Activated T-helper 17 cell treated with anti-CD3 and anti-CD28 coated beads, Interleukin-2, amount 50 U/mL, for 72 hours (primary cell): ENCODE results near the gene SMIM32. TPM values are rescaled to one million over a fixed set of nuclear protein-coding genes. Genes with fewer than 3 reads are reported as not detected.

Source experiments
- ATAC-seq: fragments of 150-1000 bp; cut with Tn5 transposase; replicated peaks from 2 replicates; pipeline ENCODE4 v1.10.0; 2021; ENCODE audit warnings: mild to moderate bottlenecking, moderate library complexity
- H3K27ac Mint-ChIP-seq: one replicate; pipeline ENCODE4 v1.8.0; 2022; ENCODE audit warnings: mixed read lengths
- H3K27me3 Mint-ChIP-seq: one replicate; pipeline ENCODE4 v1.8.0; 2022; ENCODE audit warnings: mixed read lengths
- H3K36me3 Mint-ChIP-seq: one replicate; pipeline ENCODE4 v1.8.0; 2022; ENCODE audit warnings: low read depth, mild to moderate bottlenecking, mixed read lengths
- H3K4me1 Mint-ChIP-seq: one replicate; pipeline ENCODE4 v1.8.0; 2022; ENCODE audit warnings: mixed read lengths
- H3K4me3 Mint-ChIP-seq: one replicate; pipeline ENCODE4 v1.8.0; 2022; ENCODE audit warnings: mild to moderate bottlenecking, mixed read lengths
- H3K9me3 Mint-ChIP-seq: one replicate; pipeline ENCODE4 v1.8.0; 2022; ENCODE audit warnings: mixed read lengths
- total RNA-seq, 2 donors: library from RNA; stranded (reverse); gene quantifications; one replicate each; pipeline ENCODE4 v1.2.3, GENCODE V29; 2022

Gene SMIM32
- not detected for total RNA-seq

DNA sequence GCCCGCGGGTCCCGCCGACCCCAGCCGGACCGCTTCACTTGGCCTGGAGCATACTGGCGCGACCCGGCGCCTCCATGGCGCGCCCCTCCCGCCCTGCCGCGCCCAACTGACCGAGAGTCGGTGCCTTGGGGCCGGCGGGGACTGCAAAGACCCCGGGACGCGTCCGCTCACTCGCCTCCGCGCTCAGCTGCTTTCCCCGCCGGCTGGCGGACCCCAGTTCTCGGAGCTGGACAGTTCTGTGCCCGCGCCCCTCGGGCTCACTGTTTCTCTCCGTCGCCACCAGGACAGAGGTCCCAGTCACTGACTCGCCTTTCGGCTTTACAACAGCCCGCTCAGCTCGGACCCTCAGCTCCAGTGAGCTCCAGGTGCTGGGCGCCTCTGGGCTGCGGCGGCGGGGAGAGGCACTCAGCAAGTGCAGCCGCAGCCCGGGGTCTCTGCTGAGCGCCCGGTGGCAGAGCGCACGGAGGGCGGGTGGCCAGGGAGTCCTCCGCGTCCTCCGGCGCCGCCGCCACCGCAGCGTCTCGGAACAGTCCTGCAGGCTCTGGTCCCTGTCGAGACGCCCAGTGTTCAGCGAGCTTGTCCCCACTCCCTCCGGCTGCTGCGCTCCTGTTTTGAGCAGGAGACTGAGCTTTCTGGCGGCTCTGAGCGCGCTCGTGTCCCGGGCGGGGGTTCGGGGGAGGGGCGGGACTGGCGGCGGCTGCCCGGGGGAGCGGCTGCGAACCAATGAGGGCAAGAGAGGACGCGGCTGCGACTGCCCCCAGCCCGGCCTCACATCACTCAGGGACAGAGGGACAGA is at the start of gene SMIM32:
TSS of gene SMIM32 (minus strand) at position 637 of the 796 bp plus-strand sequence. CDS start 638 bp downstream, outside the sequence.
- H3K9me3 Mint-ChIP-seq, result no peaks in the 10 kb centered on the region
- H3K36me3 Mint-ChIP-seq, result no peaks in the 10 kb centered on the region
- H3K27ac Mint-ChIP-seq, result no peak within 1 kb of the TSS
- H3K27me3 Mint-ChIP-seq, result peaks cover 48% of the 10 kb centered on the region
- ATAC-seq, result no peak
- H3K4me1 Mint-ChIP-seq, result no peaks in the 10 kb centered on the region
- H3K4me3 Mint-ChIP-seq, result no peak within 1 kb of the TSS

DNA sequence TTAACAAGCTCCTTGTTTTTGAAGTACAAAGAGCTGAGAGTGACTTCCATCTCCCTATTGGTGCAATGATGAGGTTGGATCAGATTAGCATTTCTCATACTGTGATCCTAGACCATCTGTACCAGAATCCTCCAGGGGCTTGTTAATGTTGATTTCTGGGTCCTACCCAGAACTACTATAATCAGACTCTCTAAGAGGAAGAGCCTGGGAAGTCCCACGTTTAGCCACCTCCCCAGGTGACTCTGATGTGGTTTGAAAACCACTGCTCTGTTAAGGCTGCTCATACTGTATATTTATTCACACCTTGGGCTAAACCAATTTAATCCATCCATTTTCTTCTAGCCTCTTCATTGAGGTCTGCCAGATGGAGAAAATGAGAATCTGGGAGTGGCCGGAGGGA is 49.6 kb upstream of the SMIM32 start:
- Mint-ChIP-seq H3K36me3 (no peaks in the 10 kb centered on the region), H3K4me1 (peaks cover 4% of the 10 kb centered on the region), H3K27me3 (peaks cover 8% of the 10 kb centered on the region), H3K4me3 (no peak overlapping the region), H3K9me3 (no peaks in the 10 kb centered on the region), H3K27ac (no peak overlapping the region)
- ATAC-seq, result peak; percentile 44

DNA sequence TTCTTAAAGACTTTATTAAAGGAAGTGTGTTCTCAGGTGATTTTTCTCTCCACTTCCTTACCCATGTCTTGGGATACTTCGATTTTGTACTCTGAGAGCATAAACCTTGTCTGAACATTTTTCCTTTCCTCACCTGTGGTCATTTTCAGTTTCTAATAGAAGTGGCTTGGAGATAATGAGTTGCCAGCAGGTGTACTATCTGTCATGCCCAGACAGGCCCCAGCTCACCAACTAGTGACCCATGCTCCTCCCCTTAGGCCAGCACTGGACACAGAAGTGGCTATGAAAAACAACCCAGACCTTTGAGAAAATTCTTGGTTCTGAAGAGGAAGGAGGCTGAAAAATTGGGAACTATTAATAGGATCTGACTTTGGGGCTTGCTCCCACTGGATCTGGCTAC is 49.2 kb upstream of the SMIM32 start:
- Mint-ChIP-seq H3K4me3 (no peak overlapping the region), H3K27ac (no peak overlapping the region), H3K36me3 (no peaks in the 10 kb centered on the region), H3K4me1 (peaks cover 4% of the 10 kb centered on the region), H3K27me3 (peaks cover 8% of the 10 kb centered on the region), H3K9me3 (no peaks in the 10 kb centered on the region)
- ATAC-seq, result no peak

DNA sequence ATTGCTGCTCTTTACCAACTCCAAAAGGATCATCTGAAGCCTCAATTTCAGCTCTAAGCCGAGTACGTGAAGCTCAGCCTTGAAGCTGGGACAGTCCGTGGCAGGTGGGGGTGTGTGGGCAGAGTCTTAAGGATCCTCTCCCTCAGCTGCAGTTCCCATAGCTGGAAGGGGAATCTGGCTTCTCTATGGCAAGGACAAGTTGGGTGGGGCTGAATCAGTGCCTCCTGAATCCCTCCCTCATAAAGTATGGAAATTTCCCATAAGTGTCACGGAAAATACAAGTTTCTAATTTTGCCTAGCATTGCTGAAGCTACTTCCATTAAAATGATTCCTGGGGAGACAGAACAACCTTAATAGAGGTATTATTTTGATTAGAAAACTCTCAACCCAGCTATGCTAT is 47.9 kb upstream of the SMIM32 start:
- no peak overlapping the region for H3K4me3 Mint-ChIP-seq
- no peak for ATAC-seq
- H3K36me3 Mint-ChIP-seq, result no peaks in the 10 kb centered on the region
- no peak overlapping the region for H3K27ac Mint-ChIP-seq
- peaks cover 4% of the 10 kb centered on the region for H3K4me1 Mint-ChIP-seq
- H3K27me3 Mint-ChIP-seq, result peaks cover 8% of the 10 kb centered on the region
- H3K9me3 Mint-ChIP-seq, result no peaks in the 10 kb centered on the region

DNA sequence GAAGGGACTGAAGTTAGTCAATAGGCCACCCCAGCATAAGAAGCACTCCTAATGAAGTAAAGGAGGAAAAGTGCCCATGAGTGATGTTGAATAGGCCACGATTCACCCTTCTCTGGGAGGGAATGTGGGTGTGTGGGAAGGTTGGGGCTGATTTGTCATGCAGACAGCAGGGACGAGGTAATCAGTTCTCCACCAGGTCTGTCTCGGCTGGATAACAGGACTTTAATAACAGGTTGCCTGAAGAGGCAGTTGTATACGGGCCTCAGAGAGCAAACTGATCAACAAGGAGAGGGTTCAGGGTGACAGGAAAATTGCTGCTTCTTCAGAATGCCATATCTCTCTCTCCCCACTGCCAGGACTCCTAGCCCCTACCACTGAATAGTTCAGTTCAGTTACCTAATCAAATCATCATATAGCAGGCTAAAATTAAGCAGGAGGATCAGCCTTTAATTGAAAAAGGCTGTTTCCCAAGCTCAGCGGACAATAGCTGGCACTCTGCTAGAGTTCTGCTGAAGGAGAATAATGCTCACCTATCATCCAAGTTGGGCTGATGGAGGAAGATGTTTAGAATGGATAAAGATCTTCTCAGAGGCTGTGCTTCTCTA is 43.6 kb upstream of the SMIM32 start:
- Mint-ChIP-seq H3K27ac (no peak overlapping the region), H3K27me3 (peaks cover 8% of the 10 kb centered on the region), H3K4me1 (no peaks in the 10 kb centered on the region), H3K36me3 (no peaks in the 10 kb centered on the region), H3K4me3 (no peak overlapping the region), H3K9me3 (no peaks in the 10 kb centered on the region)
- ATAC-seq, result no peak

DNA sequence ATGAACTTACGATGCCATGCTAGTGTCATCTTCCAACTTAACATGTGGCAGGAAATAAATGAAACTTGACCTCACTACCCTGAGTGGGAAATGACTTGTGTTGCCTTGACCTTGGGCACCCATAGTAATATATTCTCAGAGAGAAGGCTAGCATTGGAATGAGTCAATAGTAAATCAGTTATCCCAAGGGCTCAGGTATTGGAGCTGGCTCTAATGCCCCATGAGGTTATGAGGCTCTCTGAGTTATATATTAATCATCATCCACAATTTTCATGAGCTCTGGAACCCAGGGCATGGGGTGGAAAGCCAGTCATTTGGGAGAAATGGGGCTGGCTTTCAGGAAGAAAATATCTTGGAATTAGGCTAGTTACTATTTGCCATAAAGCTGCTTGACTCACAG is 42.4 kb upstream of the SMIM32 start:
- H3K27ac Mint-ChIP-seq, result no peak overlapping the region
- no peaks in the 10 kb centered on the region for H3K4me1 Mint-ChIP-seq
- no peaks in the 10 kb centered on the region for H3K36me3 Mint-ChIP-seq
- ATAC-seq, result no peak
- H3K9me3 Mint-ChIP-seq, result no peaks in the 10 kb centered on the region
- H3K27me3 Mint-ChIP-seq, result peaks cover 8% of the 10 kb centered on the region
- no peak overlapping the region for H3K4me3 Mint-ChIP-seq

DNA sequence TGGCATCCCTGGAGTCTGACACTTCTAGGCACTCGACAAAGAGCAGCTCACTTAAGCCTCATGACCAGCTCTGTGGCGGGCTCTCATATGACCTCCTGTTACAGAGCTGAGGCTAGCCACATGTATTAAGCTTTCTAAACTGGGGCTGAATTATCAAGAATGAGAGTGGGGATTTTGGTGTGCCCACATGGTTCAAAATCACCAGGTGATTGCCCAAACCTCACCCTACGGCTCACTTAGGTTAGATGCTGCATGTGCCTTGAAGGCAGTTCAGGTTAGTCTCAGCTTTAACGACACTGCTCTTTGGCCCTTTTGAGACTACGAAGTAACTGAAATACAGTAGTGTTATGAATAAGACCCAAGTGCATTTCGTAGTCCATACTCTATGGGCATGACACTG is 39.4 kb upstream of the SMIM32 start:
- H3K4me3 Mint-ChIP-seq, result no peak overlapping the region
- no peak overlapping the region for H3K27ac Mint-ChIP-seq
- peaks cover 7% of the 10 kb centered on the region for H3K27me3 Mint-ChIP-seq
- H3K4me1 Mint-ChIP-seq, result no peaks in the 10 kb centered on the region
- no peaks in the 10 kb centered on the region for H3K9me3 Mint-ChIP-seq
- no peak for ATAC-seq
- H3K36me3 Mint-ChIP-seq, result no peaks in the 10 kb centered on the region

DNA sequence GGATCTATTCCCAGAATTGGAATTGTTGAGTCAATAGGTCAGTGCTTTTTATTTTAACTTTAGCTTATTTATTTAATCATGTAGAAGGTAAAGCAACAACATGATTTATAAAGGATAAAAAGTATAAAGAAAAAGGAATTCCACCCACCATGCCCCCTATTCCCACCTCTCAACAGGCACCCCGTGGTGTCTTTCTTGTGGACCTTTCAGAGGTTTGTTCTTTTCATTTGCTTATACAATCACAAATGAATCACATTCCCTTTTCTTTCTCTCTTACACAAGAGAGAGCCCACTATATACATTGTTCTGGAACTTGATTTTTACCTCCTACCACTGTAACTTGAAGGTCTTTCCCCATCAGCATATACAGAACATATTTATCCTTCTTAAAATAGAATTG is 37.2 kb upstream of the SMIM32 start:
- Mint-ChIP-seq H3K4me1 (no peaks in the 10 kb centered on the region), H3K27me3 (peaks cover 11% of the 10 kb centered on the region), H3K9me3 (no peaks in the 10 kb centered on the region), H3K36me3 (no peaks in the 10 kb centered on the region), H3K27ac (no peak overlapping the region), H3K4me3 (no peak overlapping the region)
- ATAC-seq, result no peak

DNA sequence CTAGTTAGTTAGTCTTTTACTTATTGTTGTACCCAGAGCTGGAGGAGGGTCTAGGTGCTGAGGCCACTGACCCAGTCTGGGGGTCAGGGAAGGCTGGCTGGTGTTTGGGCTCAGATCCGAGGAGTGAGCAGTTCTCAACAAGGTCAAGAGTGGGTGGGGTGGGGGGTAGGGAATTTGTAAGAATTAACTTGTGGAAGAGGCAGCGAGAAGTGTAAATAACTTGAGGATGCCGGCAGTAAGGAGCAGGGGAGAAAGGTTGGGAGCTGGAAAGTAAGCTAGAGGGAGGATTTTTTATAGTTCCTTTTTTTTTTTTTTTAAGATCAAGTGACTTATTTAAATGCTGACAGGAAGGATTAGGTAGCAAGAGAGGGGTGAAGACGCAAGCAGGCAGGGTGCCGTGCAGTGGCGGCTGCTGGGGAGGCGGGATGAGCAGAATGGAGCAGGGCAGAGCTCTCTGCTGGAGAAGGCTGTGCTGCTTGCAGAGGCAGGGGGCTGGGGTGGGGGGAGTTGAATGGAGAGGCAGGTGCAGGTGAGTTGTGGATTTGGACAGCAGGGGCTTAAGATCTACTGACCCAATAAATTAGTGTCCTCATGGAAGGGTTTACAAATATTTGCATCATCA is 35.3 kb upstream of the SMIM32 start:
- Mint-ChIP-seq H3K27me3 (peaks cover 17% of the 10 kb centered on the region), H3K36me3 (no peaks in the 10 kb centered on the region), H3K4me1 (no peaks in the 10 kb centered on the region)

DNA sequence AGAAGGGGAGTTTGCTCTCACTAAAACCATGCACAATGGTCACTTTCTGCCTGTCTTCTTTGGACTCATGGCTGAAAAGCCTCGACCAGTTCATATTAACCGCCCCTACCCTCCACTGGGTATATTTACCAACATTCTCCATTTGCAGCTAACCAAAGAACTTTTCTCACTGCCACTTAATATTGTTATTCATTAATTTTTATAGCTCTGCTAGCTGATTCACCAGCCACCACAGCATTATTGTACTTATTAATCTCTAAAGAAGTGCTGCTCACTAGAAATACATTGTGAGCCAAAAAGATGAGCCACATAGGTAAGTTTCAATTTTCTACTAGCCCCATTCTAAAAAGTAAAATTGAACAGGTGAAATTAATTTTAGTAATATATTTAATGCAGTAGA is 33.4 kb upstream of the SMIM32 start:
- no peak overlapping the region for H3K27ac Mint-ChIP-seq
- H3K9me3 Mint-ChIP-seq, result peaks cover 2% of the 10 kb centered on the region
- no peaks in the 10 kb centered on the region for H3K36me3 Mint-ChIP-seq
- peaks cover 17% of the 10 kb centered on the region for H3K27me3 Mint-ChIP-seq
- no peaks in the 10 kb centered on the region for H3K4me1 Mint-ChIP-seq
- H3K4me3 Mint-ChIP-seq, result no peak overlapping the region
- no peak for ATAC-seq

More for the DNA sequence above, 35.3 kb upstream of the SMIM32 start:
- Mint-ChIP-seq H3K4me3 (no peak overlapping the region), H3K27ac (no peak overlapping the region), H3K9me3 (no peaks in the 10 kb centered on the region)
- no peak for ATAC-seq

DNA sequence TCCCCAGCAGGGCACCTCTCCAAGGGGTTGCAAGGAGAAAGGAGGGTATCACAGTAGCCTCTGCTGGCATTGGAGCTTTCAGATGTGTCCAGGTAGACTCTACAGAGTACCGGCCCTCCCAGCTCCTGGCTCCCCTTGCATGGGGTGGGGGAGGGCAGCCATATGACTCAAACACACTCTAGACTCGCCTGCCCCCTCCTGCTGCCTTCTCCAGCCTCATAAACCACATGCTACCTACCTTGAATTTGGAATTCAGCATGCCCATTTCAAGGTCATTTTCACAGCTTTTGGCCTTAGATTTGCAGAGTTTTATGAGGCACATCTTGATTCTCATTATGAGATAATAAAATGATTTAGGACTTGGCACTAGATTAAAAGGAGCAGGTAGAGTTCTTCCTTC is 32.8 kb upstream of the SMIM32 start:
- Mint-ChIP-seq H3K36me3 (no peaks in the 10 kb centered on the region), H3K27me3 (peaks cover 20% of the 10 kb centered on the region), H3K27ac (no peak overlapping the region), H3K4me3 (no peak overlapping the region), H3K9me3 (peaks cover 5% of the 10 kb centered on the region), H3K4me1 (no peaks in the 10 kb centered on the region)
- no peak for ATAC-seq

DNA sequence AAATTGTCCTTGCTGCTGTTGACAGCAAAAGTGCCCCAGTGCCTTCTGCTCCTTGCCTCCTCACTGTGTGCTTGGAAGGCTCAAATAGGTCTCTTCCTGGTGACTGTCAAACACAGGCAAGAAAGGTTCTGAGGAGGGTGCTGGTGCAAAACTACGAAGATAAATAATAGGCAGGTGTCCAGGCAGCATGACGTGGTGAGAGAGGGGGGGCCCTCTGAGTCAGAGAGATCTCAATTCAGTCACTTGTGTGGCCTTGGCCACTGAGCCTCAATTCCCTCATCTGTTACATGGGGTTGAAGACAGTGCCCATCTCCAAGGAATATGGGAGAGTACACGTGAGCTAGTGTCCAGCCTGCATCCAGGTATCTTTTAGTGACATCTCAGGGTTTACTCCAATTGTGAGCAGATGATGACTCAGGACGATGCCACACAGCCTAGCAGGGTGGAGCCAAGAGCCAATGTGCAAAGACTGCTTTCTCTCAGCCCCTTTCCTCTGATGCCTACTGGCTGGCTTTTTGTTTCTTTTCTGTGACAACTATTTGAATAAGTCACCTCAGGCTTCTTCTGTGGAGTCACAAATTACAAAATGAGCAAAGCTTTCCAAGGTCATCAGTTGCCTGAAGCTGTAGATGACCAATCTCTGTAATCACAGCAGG is 29.7 kb upstream of the SMIM32 start:
- H3K27me3 Mint-ChIP-seq, result peaks cover 13% of the 10 kb centered on the region
- peaks cover 8% of the 10 kb centered on the region for H3K9me3 Mint-ChIP-seq
- H3K27ac Mint-ChIP-seq, result no peak overlapping the region
- no peaks in the 10 kb centered on the region for H3K4me1 Mint-ChIP-seq
- ATAC-seq, result no peak
- no peaks in the 10 kb centered on the region for H3K36me3 Mint-ChIP-seq
- no peak overlapping the region for H3K4me3 Mint-ChIP-seq

DNA sequence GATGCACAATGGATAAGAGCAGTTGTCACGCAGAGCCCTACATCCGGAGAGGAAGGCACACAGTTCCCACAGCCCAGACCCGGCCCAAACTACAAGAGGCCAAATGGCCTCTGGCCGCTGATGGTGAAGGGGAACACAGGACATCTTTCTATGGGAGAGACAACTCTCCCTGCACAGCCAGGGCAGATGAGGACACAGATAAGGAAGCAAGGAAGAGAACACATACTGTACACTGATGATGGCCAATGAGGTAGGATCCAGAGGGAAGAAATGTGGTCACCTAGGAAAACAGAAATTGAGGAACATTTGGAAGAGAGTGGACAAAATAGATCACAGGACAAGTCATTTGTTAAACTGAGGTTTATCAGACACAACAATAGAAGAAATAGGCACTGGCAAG is 28.4 kb upstream of the SMIM32 start:
- Mint-ChIP-seq H3K27me3 (peaks cover 13% of the 10 kb centered on the region), H3K27ac (no peak overlapping the region), H3K4me3 (no peak overlapping the region), H3K36me3 (no peaks in the 10 kb centered on the region), H3K9me3 (peaks cover 8% of the 10 kb centered on the region), H3K4me1 (no peaks in the 10 kb centered on the region)
- no peak for ATAC-seq

DNA sequence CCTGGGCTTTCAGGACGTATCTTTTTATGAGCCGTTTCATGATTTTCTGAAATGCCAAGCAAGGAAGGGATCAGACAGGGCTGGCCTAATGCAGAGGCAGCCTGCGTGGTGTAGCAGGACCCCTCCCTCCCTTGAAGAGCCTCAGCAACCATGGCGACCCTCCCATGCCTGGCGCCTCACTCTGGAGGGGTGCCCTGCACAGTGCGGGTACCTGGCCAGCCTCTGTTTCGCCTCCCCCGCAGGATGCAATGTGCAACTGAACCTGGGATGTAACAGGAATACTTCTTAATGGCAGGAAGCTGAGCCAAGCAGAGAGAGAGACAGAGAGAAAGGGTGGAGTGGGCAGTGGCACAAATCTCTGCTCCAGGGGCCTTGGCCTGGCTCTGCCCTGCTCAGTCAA is 23.3 kb upstream of the SMIM32 start:
- peaks cover 20% of the 10 kb centered on the region for H3K27me3 Mint-ChIP-seq
- ATAC-seq, result no peak
- peaks cover 5% of the 10 kb centered on the region for H3K9me3 Mint-ChIP-seq
- no peak overlapping the region for H3K4me3 Mint-ChIP-seq
- no peaks in the 10 kb centered on the region for H3K36me3 Mint-ChIP-seq
- no peak overlapping the region for H3K27ac Mint-ChIP-seq
- no peaks in the 10 kb centered on the region for H3K4me1 Mint-ChIP-seq

DNA sequence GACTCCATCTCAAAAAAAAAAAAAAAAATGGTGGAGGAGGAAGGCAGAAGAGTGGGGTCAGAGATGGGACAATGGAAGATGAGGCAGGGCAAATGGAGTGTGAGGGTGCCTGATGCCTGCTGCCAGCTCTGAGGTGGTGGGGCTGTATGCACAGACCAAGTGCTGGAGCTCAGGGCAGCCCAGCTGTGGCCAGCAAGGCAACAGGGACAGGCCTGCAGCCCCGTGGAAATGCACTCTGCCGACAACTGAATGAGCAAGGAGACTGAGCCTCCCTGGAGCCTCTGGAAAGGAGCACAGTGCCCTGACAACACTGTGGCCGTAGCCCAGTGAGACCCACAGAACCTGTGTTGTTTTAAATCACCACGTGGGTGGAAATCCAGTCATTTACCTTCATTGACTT is 22.9 kb upstream of the SMIM32 start:
- no peaks in the 10 kb centered on the region for H3K4me1 Mint-ChIP-seq
- no peaks in the 10 kb centered on the region for H3K36me3 Mint-ChIP-seq
- H3K27ac Mint-ChIP-seq, result no peak overlapping the region
- peaks cover 21% of the 10 kb centered on the region for H3K27me3 Mint-ChIP-seq
- H3K9me3 Mint-ChIP-seq, result peaks cover 3% of the 10 kb centered on the region
- ATAC-seq, result no peak
- no peak overlapping the region for H3K4me3 Mint-ChIP-seq
